Measurements from ENCODE around the gene PKP4.

The PKP4 gene

GRCh38 chr2:158602027-158602426 is 145.3 kb downstream of the PKP4 start:
- Histone ChIP-seq H3K4me2 (ENCODE audit: insufficient read depth, low read length) (no peak overlapping the region), H3K4me3 (ENCODE audit: low read depth in 1 of 2, low read length in 2 of 2) (no peak overlapping the region), H3K9ac (ENCODE audit: low read depth, low read length) (no peak overlapping the region), H3K4me1 (ENCODE audit: insufficient read depth, low read length) (no peaks in the 10 kb centered on the region), H2AFZ (ENCODE audit: low read depth, low read length) (no peak overlapping the region), H3K27ac (ENCODE audit: low read length) (no peak overlapping the region), H4K20me1 (ENCODE audit: insufficient read depth, low read length) (no peaks in the 10 kb centered on the region), H3K79me2 (ENCODE audit: insufficient read depth, low read length) (no peaks in the 10 kb centered on the region), H3K27me3 (ENCODE audit: insufficient read depth, low read length, poor library complexity) (no peaks in the 10 kb centered on the region), H3K36me3 (ENCODE audit: insufficient read depth, low read length) (0 out of 2 replicates have a peak, but pooled peaks cover 6% of the 10 kb centered on the region), H3K9me3 (ENCODE audit: insufficient read depth, low read length, severe bottlenecking) (no peaks in the 10 kb centered on the region)
- ATAC-seq (ENCODE audit: insufficient read depth, low read depth) (no peak), DNase-seq (no peak)
- TF ChIP-seq CTCF (IDR thresholded peaks at IDR 0.05; ENCODE audit: borderline replicate concordance, extremely low read depth, low read length, poor library complexity, severe bottlenecking) (no peak), EZH2 (IDR thresholded peaks at IDR 0.05; ENCODE audit: borderline replicate concordance, low read depth, low read length, severe bottlenecking) (no peak)

- ATAC-seq (ENCODE audit: insufficient read depth, low read depth): no peak
- H3K36me3 ChIP-seq (ENCODE audit: insufficient read depth, low read length): 0 out of 2 replicates have a peak, but pooled peaks cover 6% of the 10 kb centered on the region
- no peaks in the 10 kb centered on the region for H3K9me3 ChIP-seq (ENCODE audit: insufficient read depth, low read length, severe bottlenecking)
- TF ChIP-seq CTCF (IDR thresholded peaks at IDR 0.05; ENCODE audit: borderline replicate concordance, extremely low read depth, low read length, poor library complexity, severe bottlenecking) (no peak), EZH2 (IDR thresholded peaks at IDR 0.05; ENCODE audit: borderline replicate concordance, low read depth, low read length, severe bottlenecking) (no peak)
- H3K4me1 ChIP-seq (ENCODE audit: insufficient read depth, low read length): no peaks in the 10 kb centered on the region
- DNase-seq: no peak
- H3K9ac ChIP-seq (ENCODE audit: low read depth, low read length): no peak overlapping the region
- no peaks in the 10 kb centered on the region for H3K79me2 ChIP-seq (ENCODE audit: insufficient read depth, low read length)
- no peaks in the 10 kb centered on the region for H4K20me1 ChIP-seq (ENCODE audit: insufficient read depth, low read length)
- H3K4me3 ChIP-seq (ENCODE audit: low read depth in 1 of 2, low read length in 2 of 2): no peak overlapping the region
- no peak overlapping the region for H2AFZ ChIP-seq (ENCODE audit: low read depth, low read length)
- H3K4me2 ChIP-seq (ENCODE audit: insufficient read depth, low read length): no peak overlapping the region
- no peak overlapping the region for H3K27ac ChIP-seq (ENCODE audit: low read length)
- H3K27me3 ChIP-seq (ENCODE audit: insufficient read depth, low read length, poor library complexity): no peaks in the 10 kb centered on the region
Measured at GRCh38 chr2:158603205-158603604, 146.5 kb downstream of the PKP4 start.

- no peak for ATAC-seq (ENCODE audit: insufficient read depth, low read depth)
- TF ChIP-seq EZH2 (IDR thresholded peaks at IDR 0.05; ENCODE audit: borderline replicate concordance, low read depth, low read length, severe bottlenecking) (no peak), CTCF (IDR thresholded peaks at IDR 0.05; ENCODE audit: borderline replicate concordance, extremely low read depth, low read length, poor library complexity, severe bottlenecking) (no peak)
Measured at GRCh38 chr2:158603986-158604385, 147.2 kb downstream of the PKP4 start.

GRCh38 chr2:158610059-158610458 is 153.3 kb downstream of the PKP4 start:
- H3K27ac ChIP-seq (ENCODE audit: low read length): no peak overlapping the region
- no peak overlapping the region for H3K4me2 ChIP-seq (ENCODE audit: insufficient read depth, low read length)
- no peaks in the 10 kb centered on the region for H3K79me2 ChIP-seq (ENCODE audit: insufficient read depth, low read length)
- H2AFZ ChIP-seq (ENCODE audit: low read depth, low read length): no peak overlapping the region
- no peaks in the 10 kb centered on the region for H3K27me3 ChIP-seq (ENCODE audit: insufficient read depth, low read length, poor library complexity)
- no peak for DNase-seq
- H3K9me3 ChIP-seq (ENCODE audit: insufficient read depth, low read length, severe bottlenecking): no peaks in the 10 kb centered on the region
- no peaks in the 10 kb centered on the region for H4K20me1 ChIP-seq (ENCODE audit: insufficient read depth, low read length)
- H3K36me3 ChIP-seq (ENCODE audit: insufficient read depth, low read length): no peaks in the 10 kb centered on the region
- ATAC-seq (ENCODE audit: insufficient read depth, low read depth): no peak
- H3K4me1 ChIP-seq (ENCODE audit: insufficient read depth, low read length): no peaks in the 10 kb centered on the region
- H3K4me3 ChIP-seq (ENCODE audit: low read depth in 1 of 2, low read length in 2 of 2): no peak overlapping the region
- TF ChIP-seq EZH2 (IDR thresholded peaks at IDR 0.05; ENCODE audit: borderline replicate concordance, low read depth, low read length, severe bottlenecking) (no peak), CTCF (IDR thresholded peaks at IDR 0.05; ENCODE audit: borderline replicate concordance, extremely low read depth, low read length, poor library complexity, severe bottlenecking) (no peak)
- H3K9ac ChIP-seq (ENCODE audit: low read depth, low read length): no peak overlapping the region

More at GRCh38 chr2:158603986-158604385, 147.2 kb downstream of the PKP4 start:
- H2AFZ ChIP-seq (ENCODE audit: low read depth, low read length): no peak overlapping the region
- no peaks in the 10 kb centered on the region for H3K9me3 ChIP-seq (ENCODE audit: insufficient read depth, low read length, severe bottlenecking)
- no peaks in the 10 kb centered on the region for H3K27me3 ChIP-seq (ENCODE audit: insufficient read depth, low read length, poor library complexity)
- no peaks in the 10 kb centered on the region for H4K20me1 ChIP-seq (ENCODE audit: insufficient read depth, low read length)
- no peak overlapping the region for H3K4me2 ChIP-seq (ENCODE audit: insufficient read depth, low read length)
- DNase-seq: no peak
- no peak overlapping the region for H3K4me3 ChIP-seq (ENCODE audit: low read depth in 1 of 2, low read length in 2 of 2)
- H3K27ac ChIP-seq (ENCODE audit: low read length): no peak overlapping the region
- no peaks in the 10 kb centered on the region for H3K4me1 ChIP-seq (ENCODE audit: insufficient read depth, low read length)
- H3K79me2 ChIP-seq (ENCODE audit: insufficient read depth, low read length): no peaks in the 10 kb centered on the region
- H3K36me3 ChIP-seq (ENCODE audit: insufficient read depth, low read length): 0 out of 2 replicates have a peak, but pooled peaks cover 6% of the 10 kb centered on the region
- H3K9ac ChIP-seq (ENCODE audit: low read depth, low read length): no peak overlapping the region
